ENCODE data around the gene ZNF462.

- TF ChIP-seq, protein P1, sequence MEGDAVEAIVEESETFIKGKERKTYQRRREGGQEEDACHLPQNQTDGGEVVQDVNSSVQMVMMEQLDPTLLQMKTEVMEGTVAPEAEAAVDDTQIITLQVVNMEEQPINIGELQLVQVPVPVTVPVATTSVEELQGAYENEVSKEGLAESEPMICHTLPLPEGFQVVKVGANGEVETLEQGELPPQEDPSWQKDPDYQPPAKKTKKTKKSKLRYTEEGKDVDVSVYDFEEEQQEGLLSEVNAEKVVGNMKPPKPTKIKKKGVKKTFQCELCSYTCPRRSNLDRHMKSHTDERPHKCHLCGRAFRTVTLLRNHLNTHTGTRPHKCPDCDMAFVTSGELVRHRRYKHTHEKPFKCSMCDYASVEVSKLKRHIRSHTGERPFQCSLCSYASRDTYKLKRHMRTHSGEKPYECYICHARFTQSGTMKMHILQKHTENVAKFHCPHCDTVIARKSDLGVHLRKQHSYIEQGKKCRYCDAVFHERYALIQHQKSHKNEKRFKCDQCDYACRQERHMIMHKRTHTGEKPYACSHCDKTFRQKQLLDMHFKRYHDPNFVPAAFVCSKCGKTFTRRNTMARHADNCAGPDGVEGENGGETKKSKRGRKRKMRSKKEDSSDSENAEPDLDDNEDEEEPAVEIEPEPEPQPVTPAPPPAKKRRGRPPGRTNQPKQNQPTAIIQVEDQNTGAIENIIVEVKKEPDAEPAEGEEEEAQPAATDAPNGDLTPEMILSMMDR (IDR thresholded peaks at IDR 0.05): peak in 6 of 7 experiments; percentile 24 to 61 (median 51)
- TF ChIP-seq POLR2A (IDR thresholded peaks at IDR 0.05): no peak
These were observed at the start of gene ZNF462 for GRCh38 chr9:106862821-106863720.
